Measurements from ENCODE around the gene USP17L30. TPM values are rescaled to one million over a fixed set of nuclear protein-coding genes. Genes with fewer than 3 reads are reported as not detected.
"Not testable (repeated sequence)": the region's sequence is repeated elsewhere in the genome, so short reads cannot be mapped to it uniquely, and the experiment has no call there.

Gene USP17L30
- total and polyA plus RNA-seq, 2 experiments from 2014 or later, result not detected

DNA sequence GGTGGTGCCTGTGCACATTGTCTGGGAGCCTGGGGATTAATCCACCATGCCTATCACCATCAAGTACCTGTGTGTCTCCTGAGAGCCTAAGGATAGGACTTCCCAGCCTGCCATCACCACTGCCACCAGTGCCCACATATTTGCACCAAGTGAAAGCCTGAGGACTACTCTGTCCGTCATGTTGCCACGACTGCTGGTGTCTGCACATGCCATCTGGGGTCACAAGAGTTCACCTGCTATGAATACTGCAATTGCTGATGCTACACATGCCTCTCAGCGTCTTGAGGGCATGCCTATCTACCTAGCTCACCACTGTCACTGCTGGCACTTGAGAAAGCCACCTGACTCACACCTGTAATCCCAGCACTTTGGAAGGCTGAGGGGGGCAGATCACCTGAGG, 43.6 kb downstream of the USP17L30 start:
- WGBS (ENCODE audit: low lambda C conversion rate, missing lambda C conversion rate), result 59% methylated on average over 3 of the region's 3 CpGs
- H3K36me3 ChIP-seq (replicated peaks; ENCODE audit: insufficient read depth, low read depth); H2AFZ ChIP-seq; H3K4me1 ChIP-seq (ENCODE audit: insufficient read depth); H3K27ac ChIP-seq; H3K4me2 ChIP-seq; H4K20me1 ChIP-seq (ENCODE audit: insufficient read depth, poor library complexity, severe bottlenecking); H3K9me2 ChIP-seq (replicated peaks; ENCODE audit: insufficient read depth); H3K4me3 ChIP-seq; H3K27me3 ChIP-seq; H3K79me2 ChIP-seq; H3K9me3 ChIP-seq (ENCODE audit: low read depth); DNase-seq (ENCODE audit: low spot score): not testable (repeated sequence)

GRCh38 chr4:9409793-9410192, 46.9 kb downstream of the USP17L30 start:
- Histone ChIP-seq H3K27me3 (no peaks in the 10 kb centered on the region), H3K36me3 (replicated peaks; ENCODE audit: insufficient read depth, low read depth) (no peaks in the 10 kb centered on the region), H4K20me1 (ENCODE audit: insufficient read depth, poor library complexity, severe bottlenecking) (no peaks in the 10 kb centered on the region), H3K4me2 (no peak overlapping the region), H2AFZ (no peak overlapping the region), H3K9me2 (replicated peaks; ENCODE audit: insufficient read depth) (no peaks in the 10 kb centered on the region), H3K27ac (no peak overlapping the region), H3K4me1 (ENCODE audit: insufficient read depth) (no peaks in the 10 kb centered on the region), H3K79me2 (no peaks in the 10 kb centered on the region), H3K9me3 (ENCODE audit: low read depth) (no peaks in the 10 kb centered on the region), H3K4me3 (no peak overlapping the region)
- DNase-seq (ENCODE audit: low spot score), result no peak
- TF ChIP-seq, protein P1, sequence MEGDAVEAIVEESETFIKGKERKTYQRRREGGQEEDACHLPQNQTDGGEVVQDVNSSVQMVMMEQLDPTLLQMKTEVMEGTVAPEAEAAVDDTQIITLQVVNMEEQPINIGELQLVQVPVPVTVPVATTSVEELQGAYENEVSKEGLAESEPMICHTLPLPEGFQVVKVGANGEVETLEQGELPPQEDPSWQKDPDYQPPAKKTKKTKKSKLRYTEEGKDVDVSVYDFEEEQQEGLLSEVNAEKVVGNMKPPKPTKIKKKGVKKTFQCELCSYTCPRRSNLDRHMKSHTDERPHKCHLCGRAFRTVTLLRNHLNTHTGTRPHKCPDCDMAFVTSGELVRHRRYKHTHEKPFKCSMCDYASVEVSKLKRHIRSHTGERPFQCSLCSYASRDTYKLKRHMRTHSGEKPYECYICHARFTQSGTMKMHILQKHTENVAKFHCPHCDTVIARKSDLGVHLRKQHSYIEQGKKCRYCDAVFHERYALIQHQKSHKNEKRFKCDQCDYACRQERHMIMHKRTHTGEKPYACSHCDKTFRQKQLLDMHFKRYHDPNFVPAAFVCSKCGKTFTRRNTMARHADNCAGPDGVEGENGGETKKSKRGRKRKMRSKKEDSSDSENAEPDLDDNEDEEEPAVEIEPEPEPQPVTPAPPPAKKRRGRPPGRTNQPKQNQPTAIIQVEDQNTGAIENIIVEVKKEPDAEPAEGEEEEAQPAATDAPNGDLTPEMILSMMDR (IDR thresholded peaks at IDR 0.05; ENCODE audit: poor library complexity), result no peak
- TF ChIP-seq EZH2phosphoT487 (IDR thresholded peaks at IDR 0.05; ENCODE audit: low read depth, severe bottlenecking, unreplicated experiment) (no peak), EZH2 (IDR thresholded peaks at IDR 0.05; ENCODE audit: borderline replicate concordance) (no peak)
- WGBS (ENCODE audit: low lambda C conversion rate, missing lambda C conversion rate), result 89% methylated on average over 12 of the region's 13 CpGs

Small RNA genes within 50 kb of the gene (small RNA-seq; reads per million reads assigned to genes)
- gene RNA5SP153, result not detected

Other genes with a start within 250 kb of the USP17L30 start
- not detected in 2 replicates for gene FAM90A26, start 192.7 kb upstream of the USP17L30 start, total RNA-seq
- gene FAM90A26, start 192.7 kb upstream of the USP17L30 start, polyA plus RNA-seq, result not detected in 2 replicates
- not detected in 2 replicates for gene USP17L10, start 152.5 kb upstream of the USP17L30 start, total RNA-seq
- not detected in 2 replicates for gene USP17L10, start 152.5 kb upstream of the USP17L30 start, polyA plus RNA-seq
- not detected in 2 replicates for gene USP17L11, start 147.7 kb upstream of the USP17L30 start, total RNA-seq
- gene USP17L11, start 147.7 kb upstream of the USP17L30 start, polyA plus RNA-seq, result not detected in 2 replicates
- not detected in 2 replicates for gene USP17L12, start 143.0 kb upstream of the USP17L30 start, total RNA-seq
- gene USP17L12, start 143.0 kb upstream of the USP17L30 start, polyA plus RNA-seq, result not detected in 2 replicates
- not detected in 2 replicates for gene USP17L13, start 138.2 kb upstream of the USP17L30 start, total RNA-seq
- not detected in 2 replicates for gene USP17L13, start 138.2 kb upstream of the USP17L30 start, polyA plus RNA-seq
- 0.56 TPM in 1 of 2 replicates, not detected in the other for gene USP17L15, start 128.7 kb upstream of the USP17L30 start, total RNA-seq
- gene USP17L15, start 128.7 kb upstream of the USP17L30 start, polyA plus RNA-seq, result not detected in 2 replicates
- gene USP17L17, start 119.2 kb upstream of the USP17L30 start, total RNA-seq, result not detected in 2 replicates
- gene USP17L17, start 119.2 kb upstream of the USP17L30 start, polyA plus RNA-seq, result not detected in 2 replicates
- not detected in 2 replicates for gene USP17L18, start 114.5 kb upstream of the USP17L30 start, total RNA-seq
- not detected in 2 replicates for gene USP17L18, start 114.5 kb upstream of the USP17L30 start, polyA plus RNA-seq
- not detected in 2 replicates for gene USP17L19, start 109.8 kb upstream of the USP17L30 start, total RNA-seq
- gene USP17L19, start 109.8 kb upstream of the USP17L30 start, polyA plus RNA-seq, result not detected in 2 replicates
- not detected in 2 replicates for gene USP17L20, start 105.0 kb upstream of the USP17L30 start, total RNA-seq
- not detected in 2 replicates for gene USP17L20, start 105.0 kb upstream of the USP17L30 start, polyA plus RNA-seq
- not detected in 2 replicates for gene USP17L21, start 100.3 kb upstream of the USP17L30 start, total RNA-seq
- gene USP17L21, start 100.3 kb upstream of the USP17L30 start, polyA plus RNA-seq, result not detected in 2 replicates
- not detected in 2 replicates for gene USP17L22, start 95.5 kb upstream of the USP17L30 start, total RNA-seq
- not detected in 2 replicates for gene USP17L22, start 95.5 kb upstream of the USP17L30 start, polyA plus RNA-seq
- gene USP17L24, start 38.0 kb upstream of the USP17L30 start, total RNA-seq, result not detected in 2 replicates
- gene USP17L24, start 38.0 kb upstream of the USP17L30 start, polyA plus RNA-seq, result not detected in 2 replicates
- not detected in 2 replicates for gene USP17L25, start 33.2 kb upstream of the USP17L30 start, total RNA-seq
- not detected in 2 replicates for gene USP17L25, start 33.2 kb upstream of the USP17L30 start, polyA plus RNA-seq
- not detected in 2 replicates for gene USP17L26, start 28.5 kb upstream of the USP17L30 start, total RNA-seq
- gene USP17L26, start 28.5 kb upstream of the USP17L30 start, polyA plus RNA-seq, result not detected in 2 replicates
- gene USP17L5, start 23.7 kb upstream of the USP17L30 start, total RNA-seq, result not detected in 2 replicates
- gene USP17L5, start 23.7 kb upstream of the USP17L30 start, polyA plus RNA-seq, result not detected in 2 replicates
- not detected in 2 replicates for gene USP17L27, start 19.0 kb upstream of the USP17L30 start, total RNA-seq
- not detected in 2 replicates for gene USP17L27, start 19.0 kb upstream of the USP17L30 start, polyA plus RNA-seq
- not detected in 2 replicates for gene USP17L28, start 14.2 kb upstream of the USP17L30 start, total RNA-seq
- not detected in 2 replicates for gene USP17L28, start 14.2 kb upstream of the USP17L30 start, polyA plus RNA-seq
- gene USP17L29, start 9.5 kb upstream of the USP17L30 start, total RNA-seq, result not detected in 2 replicates
- gene USP17L29, start 9.5 kb upstream of the USP17L30 start, polyA plus RNA-seq, result not detected in 2 replicates
- not detected in 2 replicates for gene DEFB131A, start 81.3 kb downstream of the USP17L30 start, total RNA-seq
- not detected in 2 replicates for gene DEFB131A, start 81.3 kb downstream of the USP17L30 start, polyA plus RNA-seq

Data from hepatocyte (in vitro differentiated cells).